ENCODE data around the gene STAM.

STAM gene

DNA sequence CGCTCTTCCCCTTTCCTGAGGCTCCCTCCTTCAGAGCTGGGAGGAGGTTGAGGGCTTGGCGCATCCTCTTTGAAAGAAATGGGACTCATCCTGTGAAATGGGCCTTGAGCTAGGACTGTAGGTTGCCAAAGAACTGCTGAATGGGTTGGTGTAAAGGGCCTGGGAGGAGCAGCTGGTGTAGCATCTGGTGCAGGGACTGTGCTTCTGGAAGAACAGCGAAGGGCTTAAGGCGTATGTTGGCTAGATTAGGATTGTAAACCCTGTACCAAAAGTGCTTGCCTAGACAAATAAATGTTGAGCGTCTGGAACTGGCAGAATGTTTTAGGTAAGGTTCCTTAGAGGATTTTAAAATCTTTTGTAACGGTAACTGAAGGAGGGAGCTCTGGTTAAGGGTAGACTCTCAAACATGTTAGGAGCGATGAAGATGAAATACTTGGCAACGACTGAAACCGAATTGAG lies 563 bp downstream of the STAM start:
- DNase-seq (ENCODE audit: extremely low spot score), result peak; percentile 31
- CTCF ChIA-PET, result interaction anchor here (0.6 kb wide), 1 partner anchor 11 kb away, joined by 3 read pairs; no protein-coding TSS in a partner anchor
- TF ChIP-seq SP1 (IDR thresholded peaks at IDR 0.05), result no peak
- TF ChIP-seq SUZ12 (IDR thresholded peaks at IDR 0.05), result no peak
- no peak for TF ChIP-seq ARNT (IDR thresholded peaks at IDR 0.05)
- no peak for TF ChIP-seq NFRKB (IDR thresholded peaks at IDR 0.05)
- TF ChIP-seq FOXK2 (IDR thresholded peaks at IDR 0.05), result no peak
- no peak for TF ChIP-seq HDGF (IDR thresholded peaks at IDR 0.05; ENCODE audit: borderline replicate concordance)
- no peak for TF ChIP-seq FOXM1 (IDR thresholded peaks at IDR 0.05; ENCODE audit: borderline replicate concordance)
- no peak; the same call in 1 of the 2 replicates for TF ChIP-seq L3MBTL2 (conservative IDR thresholded peaks at IDR 0.05)
- TF ChIP-seq TARDBP (IDR thresholded peaks at IDR 0.05), result no peak
- POLR2A ChIA-PET, result interaction anchor here (1.0 to 3.0 kb wide), 17 partner anchors 9 to 190 kb away, joined by 3 to 46 read pairs (median 5); partner anchors contain the start of genes HACD1 and ST8SIA6

DNA sequence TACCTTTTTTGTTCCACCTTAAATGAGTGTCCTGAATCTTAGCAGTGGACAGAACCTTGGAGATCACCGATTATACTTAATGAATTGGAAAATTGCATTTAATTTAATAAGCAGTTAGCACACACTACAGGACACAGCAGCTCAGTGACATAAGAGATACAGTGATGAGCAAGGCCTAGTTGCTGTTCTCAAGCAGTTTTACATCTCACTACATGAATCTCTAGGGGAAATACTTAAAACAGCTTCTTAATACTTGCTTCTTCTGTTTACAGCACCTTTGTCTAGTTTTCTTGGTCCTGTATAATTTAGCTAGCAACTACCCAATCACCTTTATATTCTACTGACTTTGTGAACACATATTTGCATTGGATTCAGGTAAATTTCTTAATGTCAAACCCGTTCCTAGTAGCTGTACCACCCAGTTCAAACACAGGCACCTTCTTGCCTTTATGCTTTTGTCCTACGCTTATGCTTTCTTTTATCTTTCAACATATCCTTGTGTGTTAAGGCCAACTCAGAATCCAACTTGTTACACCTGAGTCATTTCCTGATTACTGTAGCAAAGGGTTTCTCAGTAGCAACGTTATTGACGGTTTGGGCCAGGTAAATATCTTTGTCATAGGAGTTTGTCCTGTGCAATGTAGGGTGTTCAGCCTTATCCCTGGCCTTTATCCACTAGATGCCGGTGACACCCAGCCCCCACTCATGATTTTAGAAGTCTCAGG lies 1.8 kb downstream of the STAM start:
- no peak for DNase-seq (ENCODE audit: extremely low spot score)
- ChIA-PET POLR2A (interaction anchor here (3.0 kb wide), 1 partner anchor 28 kb away, joined by 46 read pairs; the partner anchor contains the start of gene HACD1), CTCF (no interaction called here)
- TF ChIP-seq ELF4 (IDR thresholded peaks at IDR 0.05) (no peak), SUZ12 (IDR thresholded peaks at IDR 0.05) (no peak), SP1 (IDR thresholded peaks at IDR 0.05) (no peak), TARDBP (IDR thresholded peaks at IDR 0.05) (no peak), ARNT (IDR thresholded peaks at IDR 0.05) (no peak), FOXA1 (IDR thresholded peaks at IDR 0.05) (no peak), NFRKB (IDR thresholded peaks at IDR 0.05) (no peak), FOXK2 (IDR thresholded peaks at IDR 0.05) (no peak), BHLHE40 (IDR thresholded peaks at IDR 0.05; ENCODE audit: borderline replicate concordance) (no peak), LEF1 (IDR thresholded peaks at IDR 0.05; ENCODE audit: borderline replicate concordance) (no peak), L3MBTL2 (conservative IDR thresholded peaks at IDR 0.05) (no peak), CTBP1 (IDR thresholded peaks at IDR 0.05; ENCODE audit: borderline replicate concordance) (no peak), FOXM1 (IDR thresholded peaks at IDR 0.05; ENCODE audit: borderline replicate concordance) (no peak), HDGF (IDR thresholded peaks at IDR 0.05; ENCODE audit: borderline replicate concordance) (no peak), ZNF384 (IDR thresholded peaks at IDR 0.05) (no peak)
- TF ChIP-seq, protein P1, sequence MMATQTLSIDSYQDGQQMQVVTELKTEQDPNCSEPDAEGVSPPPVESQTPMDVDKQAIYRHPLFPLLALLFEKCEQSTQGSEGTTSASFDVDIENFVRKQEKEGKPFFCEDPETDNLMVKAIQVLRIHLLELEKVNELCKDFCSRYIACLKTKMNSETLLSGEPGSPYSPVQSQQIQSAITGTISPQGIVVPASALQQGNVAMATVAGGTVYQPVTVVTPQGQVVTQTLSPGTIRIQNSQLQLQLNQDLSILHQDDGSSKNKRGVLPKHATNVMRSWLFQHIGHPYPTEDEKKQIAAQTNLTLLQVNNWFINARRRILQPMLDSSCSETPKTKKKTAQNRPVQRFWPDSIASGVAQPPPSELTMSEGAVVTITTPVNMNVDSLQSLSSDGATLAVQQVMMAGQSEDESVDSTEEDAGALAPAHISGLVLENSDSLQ (IDR thresholded peaks at IDR 0.05), result no peak

GRCh38 chr10:17647326-17647725 lies 3.4 kb downstream of the STAM start:
- ChIA-PET POLR2A (no interaction called here), CTCF (no interaction called here)
- no peak for DNase-seq (ENCODE audit: extremely low spot score)
- TF ChIP-seq HDGF (IDR thresholded peaks at IDR 0.05; ENCODE audit: borderline replicate concordance), result no peak
- TF ChIP-seq, protein P1 (IDR thresholded peaks at IDR 0.05), result no peak
- no peak for TF ChIP-seq ELF4 (IDR thresholded peaks at IDR 0.05)
- no peak for TF ChIP-seq CTBP1 (IDR thresholded peaks at IDR 0.05; ENCODE audit: borderline replicate concordance)
- TF ChIP-seq SP1 (IDR thresholded peaks at IDR 0.05), result no peak
- no peak for TF ChIP-seq LEF1 (IDR thresholded peaks at IDR 0.05; ENCODE audit: borderline replicate concordance)
- TF ChIP-seq FOXA1 (IDR thresholded peaks at IDR 0.05), result no peak
- TF ChIP-seq L3MBTL2 (conservative IDR thresholded peaks at IDR 0.05), result no peak
- TF ChIP-seq NFRKB (IDR thresholded peaks at IDR 0.05), result no peak
- TF ChIP-seq ARNT (IDR thresholded peaks at IDR 0.05), result no peak
- TF ChIP-seq BHLHE40 (IDR thresholded peaks at IDR 0.05; ENCODE audit: borderline replicate concordance), result no peak
- TF ChIP-seq SUZ12 (IDR thresholded peaks at IDR 0.05), result no peak
- TF ChIP-seq FOXK2 (IDR thresholded peaks at IDR 0.05), result no peak
- no peak for TF ChIP-seq ZNF384 (IDR thresholded peaks at IDR 0.05)
- no peak for TF ChIP-seq TARDBP (IDR thresholded peaks at IDR 0.05)

GRCh38 chr10:17648243-17649035 lies 4.5 kb downstream of the STAM start:
- TF ChIP-seq HDGF (IDR thresholded peaks at IDR 0.05; ENCODE audit: borderline replicate concordance) (no peak), SUZ12 (IDR thresholded peaks at IDR 0.05) (no peak), LEF1 (IDR thresholded peaks at IDR 0.05; ENCODE audit: borderline replicate concordance) (no peak), ELF4 (IDR thresholded peaks at IDR 0.05) (no peak), BHLHE40 (IDR thresholded peaks at IDR 0.05; ENCODE audit: borderline replicate concordance) (no peak)
- no peak for DNase-seq (ENCODE audit: extremely low spot score)
- ChIA-PET CTCF (interaction anchor here (0.6 to 0.7 kb wide), 2 partner anchors 90 to 139 kb away, joined by 3 to 4 read pairs; no protein-coding TSS in a partner anchor), POLR2A (no interaction called here)

DNA sequence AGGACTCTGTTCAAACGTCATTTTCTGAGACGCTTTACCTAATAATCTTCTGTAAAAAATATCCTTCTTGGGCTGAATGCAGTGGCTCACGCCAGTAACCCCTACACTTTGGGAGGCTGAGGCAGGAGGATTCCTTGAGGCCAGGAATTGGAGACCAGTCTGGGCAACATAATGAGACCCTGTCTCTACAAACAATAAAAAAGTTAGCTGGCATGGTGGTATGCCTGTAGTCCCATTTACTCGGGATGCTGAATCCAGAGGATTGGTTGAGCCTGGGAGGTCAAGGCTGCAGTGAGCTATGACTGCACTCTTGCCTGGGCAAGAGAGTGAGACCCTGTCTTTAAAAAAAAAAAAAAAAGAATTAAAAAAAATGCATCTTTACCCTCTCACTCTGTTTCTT lies 5.1 kb downstream of the STAM start:
- DNase-seq (ENCODE audit: extremely low spot score), result no peak
- POLR2A ChIA-PET, result no interaction called here
- CTCF ChIA-PET, result interaction anchor here (0.7 kb wide), 1 partner anchor 138 kb away, joined by 4 read pairs; no protein-coding TSS in a partner anchor
- TF ChIP-seq, protein P1 (IDR thresholded peaks at IDR 0.05), result no peak
- no peak for TF ChIP-seq FOXM1 (IDR thresholded peaks at IDR 0.05; ENCODE audit: borderline replicate concordance)
- no peak for TF ChIP-seq SP1 (IDR thresholded peaks at IDR 0.05)
- no peak for TF ChIP-seq NFRKB (IDR thresholded peaks at IDR 0.05)
- TF ChIP-seq ZNF384 (IDR thresholded peaks at IDR 0.05), result no peak
- no peak for TF ChIP-seq FOXA1 (IDR thresholded peaks at IDR 0.05)
- TF ChIP-seq HDGF (IDR thresholded peaks at IDR 0.05; ENCODE audit: borderline replicate concordance), result no peak

All from HEK293T (cell line).